A172 (cell line): Measurements from ENCODE around the gene SEPTIN5. TPM values are rescaled to one million over a fixed set of nuclear protein-coding genes. Genes with fewer than 3 reads are reported as not detected.
"Not testable (repeated sequence)": the region's sequence is repeated elsewhere in the genome, so short reads cannot be mapped to it uniquely, and the experiment has no call there.

Experiments used
- DNase-seq: peaks from one replicate; pipeline ENCODE4 v3.0.0-alpha.2; 2015; ENCODE audit warnings: low spot score
- total RNA-seq: library from RNA; depleted of rRNA; stranded (reverse); fragments of >200 nt; shearing (Covaris generic); gene quantifications from 2 replicates; pipeline ENCODE4 v1.2.3, GENCODE V29; 2014; rRNA removed

Gene SEPTIN5
- 18.7 and 40.3 TPM in 2 replicates for total RNA-seq

- DNase-seq = no peak
Observed at GRCh38 chr22:19714312-19715187, at the start of gene SEPTIN5. Gene SEPTIN5, plus strand, starts transcription at chr22:19714503. Its CDS starts 86 bp downstream, at chr22:19714589.

- DNase-seq = no peak
Observed at GRCh38 chr22:19664951-19665783, 49.1 kb upstream of the SEPTIN5 start.

GRCh38 chr22:19665784-19666672 lies 48.3 kb upstream of the SEPTIN5 start:
- DNase-seq = no peak

GRCh38 chr22:19666673-19667593 lies 47.4 kb upstream of the SEPTIN5 start:
- no peak for DNase-seq

- DNase-seq = no peak
Observed at GRCh38 chr22:19667872-19668740, 46.2 kb upstream of the SEPTIN5 start.

GRCh38 chr22:19668748-19669147 lies 45.6 kb upstream of the SEPTIN5 start:
- DNase-seq = no peak

GRCh38 chr22:19669570-19669969 lies 44.7 kb upstream of the SEPTIN5 start:
- no peak for DNase-seq

- DNase-seq = no peak
Observed at GRCh38 chr22:19671316-19671715, 43.0 kb upstream of the SEPTIN5 start.

- no peak for DNase-seq
Observed at GRCh38 chr22:19672054-19672776, 42.1 kb upstream of the SEPTIN5 start.

- no peak for DNase-seq
Observed at GRCh38 chr22:19673660-19674059, 40.6 kb upstream of the SEPTIN5 start.

GRCh38 chr22:19674129-19674928 lies 40.0 kb upstream of the SEPTIN5 start:
- DNase-seq = no peak

- no peak for DNase-seq
Observed at GRCh38 chr22:19674929-19675253, 39.4 kb upstream of the SEPTIN5 start.

- DNase-seq = no peak
Observed at GRCh38 chr22:19675428-19675827, 38.9 kb upstream of the SEPTIN5 start.

- DNase-seq = not testable (repeated sequence)
Observed at GRCh38 chr22:19676437-19676836, 37.9 kb upstream of the SEPTIN5 start.

- no peak for DNase-seq
Observed at GRCh38 chr22:19678949-19679521, 35.3 kb upstream of the SEPTIN5 start.

GRCh38 chr22:19679522-19680101 lies 34.7 kb upstream of the SEPTIN5 start:
- no peak for DNase-seq

- no peak for DNase-seq
Observed at GRCh38 chr22:19680287-19680881, 33.9 kb upstream of the SEPTIN5 start.
